HG03064 (cell line): ENCODE measurements around the gene GNG7.
"Not testable (repeated sequence)": the region's sequence is repeated elsewhere in the genome, so short reads cannot be mapped to it uniquely, and the experiment has no call there.

Experiments
- ATAC-seq: cut with Tn5 transposase; IDR thresholded peaks from one replicate; pipeline ENCODE4 v1.9.1; 2021; ENCODE audit warnings: low read depth; ENCODE audit not compliant: unreplicated experiment

The GNG7 gene

DNA sequence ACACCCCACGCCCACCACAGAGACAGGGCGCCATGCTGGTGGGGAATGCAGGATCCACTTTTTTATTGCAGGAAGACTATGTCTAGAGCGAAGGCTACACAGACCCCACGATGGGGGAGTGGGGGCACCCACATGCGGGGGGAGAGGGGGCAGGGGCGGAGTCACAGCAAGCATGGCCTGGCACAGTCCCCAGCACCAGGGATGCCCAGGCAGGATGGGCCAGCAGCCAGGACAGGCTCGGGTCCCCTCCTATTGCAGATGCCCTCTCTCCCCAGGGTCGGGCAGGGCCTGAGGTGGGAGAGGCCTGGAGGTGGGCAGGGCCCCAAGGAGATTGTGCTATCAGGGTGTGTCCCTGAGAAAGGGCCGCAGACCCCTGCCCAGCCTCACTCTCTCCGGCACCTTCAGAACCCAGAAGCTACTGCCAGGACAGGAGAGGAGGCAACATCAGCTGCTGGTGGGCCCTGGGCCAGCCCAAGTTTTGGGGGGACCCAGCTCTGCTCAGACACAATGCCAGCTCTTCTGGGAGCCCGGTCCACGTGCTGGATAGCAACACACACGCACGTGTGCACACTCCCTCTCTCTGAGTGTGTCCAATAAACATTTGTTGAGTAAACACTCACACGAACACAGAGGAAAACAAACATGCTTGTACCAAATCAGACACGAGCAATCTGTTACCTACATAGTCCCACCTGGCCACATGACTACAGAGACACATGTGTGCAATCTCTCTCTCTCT lies 12.2 kb upstream of the GNG7 start:
- ATAC-seq: no peak

DNA sequence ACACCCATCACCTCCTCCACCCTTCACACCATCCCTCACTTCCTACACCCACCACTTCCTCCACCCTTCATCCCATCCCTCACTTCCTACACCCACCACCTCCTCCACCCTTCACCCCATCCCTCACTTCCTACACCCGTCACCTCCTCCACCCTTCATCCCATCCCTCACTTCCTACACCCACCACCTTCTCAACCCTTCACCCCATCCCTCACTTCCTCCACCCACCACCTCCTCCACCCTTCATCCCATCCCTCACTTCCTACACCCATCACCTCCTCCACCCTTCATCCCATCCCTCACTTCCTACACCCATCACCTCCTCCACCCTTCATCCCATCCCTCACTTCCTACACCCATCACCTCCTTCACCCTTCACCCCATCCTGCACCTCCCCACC lies 11.6 kb upstream of the GNG7 start:
- ATAC-seq: not testable (repeated sequence)

DNA sequence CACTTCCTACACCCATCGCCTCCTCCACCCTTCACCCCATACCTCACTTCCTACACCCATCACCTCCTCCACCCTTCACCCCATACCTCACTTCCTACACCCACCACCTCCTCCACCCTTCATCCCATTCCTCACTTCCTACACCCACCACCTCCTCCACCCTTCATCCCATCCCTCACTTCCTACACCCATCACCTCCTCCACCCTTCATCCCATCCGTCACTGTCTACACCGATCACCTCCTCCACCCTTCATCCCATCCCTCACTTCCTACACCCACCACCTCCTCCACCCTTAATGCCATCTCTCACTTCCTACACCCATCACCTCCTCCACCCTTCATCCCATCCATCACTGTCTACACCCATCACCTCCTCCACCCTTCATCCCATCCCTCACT lies 10.7 kb upstream of the GNG7 start:
- not testable (repeated sequence) for ATAC-seq

DNA sequence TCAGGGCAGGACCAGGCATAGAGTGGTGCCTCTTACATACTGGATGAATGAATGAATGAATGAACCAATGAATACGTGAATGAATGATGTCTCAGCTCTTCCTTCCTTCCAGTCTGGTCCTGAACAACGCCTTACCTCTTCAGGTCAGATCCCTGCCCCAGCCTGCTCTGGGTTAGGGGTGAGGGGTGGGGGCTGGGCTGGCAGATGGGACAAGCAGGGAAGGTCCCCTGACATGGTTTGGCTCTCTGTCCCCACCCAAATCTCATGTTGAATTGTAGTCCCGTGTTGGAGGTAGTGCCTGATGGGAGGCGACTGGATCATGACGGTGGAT lies 9.3 kb upstream of the GNG7 start:
- no peak for ATAC-seq

DNA sequence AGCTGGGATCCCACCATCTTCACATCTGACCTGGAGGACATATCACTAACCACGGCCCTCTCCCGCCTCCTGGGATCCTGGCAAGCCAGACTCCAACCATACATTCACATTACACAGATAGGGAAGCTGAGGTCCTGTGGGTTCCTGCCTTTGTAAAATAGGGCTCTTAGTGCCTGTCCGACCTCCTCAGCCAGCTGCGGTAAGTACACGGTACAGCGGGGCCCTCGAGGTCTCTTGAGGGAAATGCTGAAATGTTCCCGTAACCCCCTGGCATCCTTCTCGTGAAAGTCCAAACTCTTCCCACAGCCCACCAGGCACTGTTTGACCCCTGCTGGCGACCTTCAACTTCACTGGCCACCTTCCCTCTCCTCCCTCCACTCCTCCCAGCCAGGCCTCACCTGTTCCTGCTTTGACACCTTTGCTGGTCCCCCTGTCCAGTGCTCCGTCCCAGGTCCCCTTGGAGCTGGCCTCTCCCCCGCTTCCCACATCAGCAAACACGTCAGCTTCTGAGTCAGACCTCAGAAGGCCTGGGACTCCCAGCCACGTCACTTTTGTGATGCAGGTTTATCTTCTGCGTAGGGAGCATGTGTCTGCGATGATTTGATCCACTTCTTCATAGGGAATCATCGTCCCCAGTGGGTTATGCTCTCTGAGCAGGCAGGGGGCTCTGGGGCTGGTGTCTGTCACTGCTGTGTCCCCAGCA lies 8.8 kb upstream of the GNG7 start:
- ATAC-seq: no peak

DNA sequence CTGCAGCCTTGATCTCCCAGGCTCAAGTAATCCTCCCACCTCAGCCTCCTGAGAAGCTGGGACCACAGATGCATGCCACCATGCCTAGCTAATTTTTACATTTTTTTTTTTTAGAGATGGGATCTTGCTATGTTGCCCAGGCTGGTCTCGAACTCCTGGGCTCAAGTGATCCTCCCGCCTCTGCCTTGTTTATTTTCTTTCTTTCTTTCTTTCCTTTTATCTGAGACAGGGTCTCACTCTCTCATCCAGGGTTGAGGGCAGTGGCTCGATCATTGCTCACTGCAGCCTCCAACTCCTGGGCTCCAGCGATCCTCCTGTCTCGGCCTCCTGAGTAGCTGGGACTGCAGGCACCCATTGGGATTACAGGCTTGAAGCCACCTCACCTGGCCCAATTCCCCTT lies 3.8 kb upstream of the GNG7 start:
- no peak for ATAC-seq

DNA sequence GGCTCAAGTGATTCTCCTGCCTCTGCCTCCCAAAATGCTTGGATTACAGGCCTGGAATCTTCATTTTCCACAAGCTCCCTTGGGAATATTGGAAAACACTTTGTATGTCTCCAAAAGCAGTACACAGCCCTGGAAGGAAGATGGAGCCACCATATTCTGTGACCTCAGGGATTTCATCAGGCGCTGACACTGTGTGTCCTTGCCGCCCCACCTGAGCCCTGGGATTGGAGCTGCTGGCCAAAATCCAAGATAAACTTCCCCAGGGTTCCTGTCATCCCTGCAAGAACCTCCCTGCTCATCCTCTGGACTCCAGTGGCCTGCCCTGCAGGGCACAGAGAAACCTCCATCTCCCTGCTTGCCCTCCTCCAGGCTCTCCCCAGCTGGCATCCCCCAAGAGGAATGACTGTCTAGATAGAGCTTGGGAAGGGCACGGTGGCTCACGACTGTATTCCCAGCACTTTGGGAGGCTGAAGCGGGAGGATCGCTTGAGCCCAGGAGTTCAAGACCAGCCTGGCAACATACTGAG lies 1.3 kb upstream of the GNG7 start:
- no peak for ATAC-seq

DNA sequence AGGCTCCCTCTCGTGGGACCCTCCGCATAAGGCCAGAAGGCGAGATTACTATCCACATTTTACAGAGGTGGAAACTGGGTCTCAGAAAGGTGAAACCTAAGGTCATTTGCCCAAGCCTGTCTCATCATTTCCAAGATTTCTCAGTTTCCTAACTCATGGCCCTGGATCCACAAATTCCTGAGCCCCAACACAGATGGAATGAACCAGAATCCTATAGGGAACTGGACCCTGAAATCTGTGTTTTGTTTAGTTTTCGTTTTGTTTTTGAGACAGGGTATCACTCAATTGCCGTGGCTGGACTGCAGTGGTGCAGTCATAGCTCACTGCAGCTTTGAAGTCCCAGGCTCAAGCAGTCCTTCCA lies 563 bp upstream of the GNG7 start:
- no peak for ATAC-seq

DNA sequence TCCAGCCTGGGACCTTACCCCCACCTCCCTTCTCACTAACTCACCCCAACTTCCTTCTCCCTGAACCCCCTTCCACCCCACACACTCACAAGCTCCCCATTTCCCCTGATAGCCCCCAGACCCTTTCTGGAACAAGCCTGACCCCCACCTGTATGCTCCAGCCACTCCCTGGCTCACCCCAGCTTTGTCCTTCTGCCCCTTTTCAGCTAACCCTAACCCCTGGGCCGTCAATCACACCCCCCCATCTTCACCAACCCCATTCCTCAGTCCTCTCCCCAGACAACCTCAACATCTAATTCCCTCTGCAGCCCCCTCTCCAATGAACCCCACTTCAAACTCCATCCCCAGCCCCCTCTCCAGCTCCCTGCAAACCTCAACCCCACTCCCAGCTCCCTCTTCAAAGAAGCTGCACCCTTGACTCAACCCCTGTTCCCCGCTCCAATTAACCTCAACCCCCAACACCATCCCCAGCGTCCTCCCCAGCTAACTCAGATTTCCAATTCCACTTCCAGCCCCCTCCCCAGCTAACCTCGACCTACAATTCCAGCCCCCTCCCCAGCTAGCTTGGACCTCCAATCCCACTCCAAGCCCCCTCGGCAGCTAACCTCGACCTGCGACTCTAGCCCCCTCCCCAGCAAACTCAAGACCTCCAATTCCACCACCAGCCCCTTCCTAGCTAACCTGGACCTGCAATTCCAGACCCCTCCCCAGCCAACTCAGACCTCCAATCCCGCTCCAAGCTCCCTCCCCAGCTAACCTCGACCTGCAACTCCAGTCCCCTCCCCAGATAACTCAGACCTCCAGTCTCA lies 929 bp downstream of the GNG7 start:
- ATAC-seq: no peak

DNA sequence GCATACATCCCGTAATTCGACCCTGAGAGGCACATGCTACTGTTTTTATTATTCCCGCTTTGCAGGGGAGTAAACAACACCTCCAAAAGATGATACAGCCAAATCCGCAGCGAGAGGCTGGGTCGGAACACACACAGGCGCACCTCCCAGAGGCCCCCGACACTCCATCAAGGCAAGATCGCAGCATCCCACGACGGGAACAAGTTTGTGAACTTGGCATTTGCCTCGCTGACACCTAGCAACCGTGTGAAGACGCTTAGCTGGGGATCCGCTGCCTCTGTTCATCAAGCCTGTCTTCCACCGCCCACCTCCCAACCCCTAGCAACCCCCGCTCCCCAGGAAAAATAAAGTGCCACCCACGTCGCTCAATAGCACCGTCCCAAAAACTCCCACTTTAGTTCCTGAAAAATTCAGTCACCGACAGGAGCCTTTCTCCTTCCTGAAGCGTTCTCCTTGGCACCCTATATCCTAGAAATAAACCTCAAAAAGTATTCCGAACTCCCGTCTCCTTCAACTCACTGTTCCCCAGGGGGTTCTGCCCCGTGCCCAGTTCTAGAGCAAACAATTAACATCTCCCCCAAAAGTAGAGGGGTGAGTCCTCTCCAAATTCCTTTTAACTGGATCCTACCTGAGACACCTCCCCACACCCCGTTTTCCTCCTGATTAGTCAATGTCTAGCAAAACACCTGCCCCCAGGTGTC lies 1.7 kb downstream of the GNG7 start:
- no peak for ATAC-seq

DNA sequence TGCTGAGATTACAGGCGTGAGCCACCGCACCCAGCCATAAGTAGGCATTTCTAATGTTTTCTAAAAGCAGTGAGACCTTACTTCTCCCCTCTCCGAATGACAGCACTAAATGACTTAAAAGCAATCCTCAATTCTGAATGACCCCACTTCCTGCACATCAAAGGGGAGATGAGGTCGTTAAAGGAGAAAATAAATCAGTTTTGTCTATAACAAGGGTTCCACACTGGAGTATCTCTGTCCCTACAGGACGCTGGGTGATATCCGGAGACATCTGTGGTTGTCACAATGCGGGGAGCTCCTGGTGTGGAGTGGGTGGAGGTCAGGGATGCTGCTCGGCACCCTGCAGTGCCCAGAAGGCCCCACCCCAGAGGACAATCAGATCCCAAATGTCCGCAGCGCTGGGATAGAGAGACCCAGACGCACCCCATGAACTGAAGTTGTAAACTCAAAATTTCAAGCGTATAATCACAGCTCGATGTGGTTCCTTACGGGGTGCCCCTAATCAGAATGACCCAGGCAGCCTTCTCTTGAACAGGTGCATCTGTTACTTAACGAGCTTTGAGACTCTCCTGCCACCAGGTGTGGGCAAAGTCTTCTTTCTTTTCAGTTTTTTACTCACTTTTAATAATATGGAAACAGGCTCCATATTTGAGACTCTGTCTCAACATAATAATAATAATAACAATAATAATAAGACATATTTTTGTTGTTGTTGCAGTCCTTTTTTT lies 2.9 kb downstream of the GNG7 start:
- ATAC-seq: no peak

DNA sequence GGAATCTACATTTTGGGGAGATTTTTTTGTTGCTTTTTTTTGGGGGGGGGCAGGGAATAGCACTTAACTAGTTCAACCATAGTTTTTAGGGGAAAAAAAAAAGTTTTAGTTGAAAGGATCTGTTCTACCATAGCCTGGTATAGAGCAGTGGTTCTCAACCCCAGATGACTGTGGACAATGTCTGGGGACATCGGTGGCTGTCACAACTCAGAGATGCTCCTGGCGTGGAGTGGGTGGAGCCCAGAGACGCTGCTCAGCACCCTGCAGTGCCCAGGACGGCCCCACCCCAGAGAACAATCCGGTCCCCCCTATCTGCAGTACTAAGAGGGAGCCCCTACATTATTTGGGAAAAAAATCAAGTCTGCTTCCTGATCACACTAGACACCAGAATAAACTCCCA lies 8.3 kb downstream of the GNG7 start:
- no peak for ATAC-seq

DNA sequence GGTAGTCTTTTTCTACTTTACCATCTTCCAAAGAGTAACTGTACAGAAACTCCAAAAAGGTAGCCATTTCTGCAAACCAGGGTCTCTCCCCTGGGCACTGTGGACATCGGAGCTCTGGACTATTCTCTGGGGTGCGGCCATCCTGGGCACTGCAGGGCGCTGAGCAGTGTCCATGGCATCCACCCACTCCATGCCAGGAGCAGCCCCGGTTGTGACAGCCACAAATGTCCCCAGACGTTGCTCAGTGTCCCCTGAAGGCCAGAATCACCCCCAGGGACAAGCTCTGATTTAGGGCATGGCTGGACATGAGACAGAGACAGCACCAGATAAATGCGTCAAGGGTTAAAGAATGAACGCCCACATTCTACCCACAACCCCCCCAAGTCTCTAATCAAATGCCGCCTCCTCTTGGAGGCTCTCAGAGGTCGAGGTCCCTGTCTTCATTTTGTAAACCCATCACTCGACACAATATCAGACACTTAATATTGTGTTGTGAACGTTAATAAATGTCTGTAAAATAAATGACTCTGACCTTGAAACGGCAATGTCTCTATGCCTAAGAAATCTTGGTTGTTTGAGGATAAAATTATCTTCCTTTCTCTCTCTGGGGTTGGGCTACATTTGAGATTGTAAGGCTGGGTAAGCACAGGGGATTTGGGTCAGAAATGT lies 8.9 kb downstream of the GNG7 start:
- ATAC-seq: no peak

DNA sequence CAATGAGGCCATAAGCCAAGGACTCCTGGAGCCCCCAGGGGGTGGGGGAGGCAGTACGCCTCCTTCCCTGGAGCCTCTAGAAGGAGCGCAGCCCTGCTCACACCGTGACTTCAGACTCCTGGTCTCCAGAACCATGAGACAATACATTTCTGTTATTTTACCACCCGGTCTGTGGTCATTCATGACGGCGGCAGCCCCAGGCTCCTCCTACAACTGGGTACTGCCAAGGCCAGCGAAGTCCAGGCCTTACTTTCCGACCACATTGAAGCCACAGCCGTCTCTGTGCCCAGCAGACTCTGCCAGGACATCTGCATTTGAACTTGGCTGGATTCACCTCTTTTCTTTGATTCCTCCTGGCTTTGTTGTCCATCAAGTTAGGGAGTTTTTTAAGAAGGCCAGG lies 10.5 kb downstream of the GNG7 start:
- no peak for ATAC-seq

DNA sequence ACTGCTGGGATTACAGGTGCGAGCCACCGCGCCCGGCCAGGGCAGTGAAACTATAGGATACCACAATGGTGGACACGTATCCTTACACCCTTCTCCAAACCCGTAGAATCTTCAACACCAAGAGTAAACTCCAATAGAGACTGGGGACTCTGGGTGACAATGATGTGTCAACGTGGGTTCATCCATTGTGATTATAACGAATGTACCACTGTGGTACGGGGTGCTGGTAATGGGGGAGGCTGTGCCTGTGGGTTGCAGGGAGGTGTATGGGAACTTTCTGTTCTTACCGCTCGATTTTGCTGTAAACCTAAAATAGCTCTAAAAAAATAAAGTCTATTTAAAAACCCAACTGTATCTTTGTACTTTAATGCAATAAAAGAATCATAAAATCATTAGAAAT lies 11.6 kb downstream of the GNG7 start:
- ATAC-seq: no peak

DNA sequence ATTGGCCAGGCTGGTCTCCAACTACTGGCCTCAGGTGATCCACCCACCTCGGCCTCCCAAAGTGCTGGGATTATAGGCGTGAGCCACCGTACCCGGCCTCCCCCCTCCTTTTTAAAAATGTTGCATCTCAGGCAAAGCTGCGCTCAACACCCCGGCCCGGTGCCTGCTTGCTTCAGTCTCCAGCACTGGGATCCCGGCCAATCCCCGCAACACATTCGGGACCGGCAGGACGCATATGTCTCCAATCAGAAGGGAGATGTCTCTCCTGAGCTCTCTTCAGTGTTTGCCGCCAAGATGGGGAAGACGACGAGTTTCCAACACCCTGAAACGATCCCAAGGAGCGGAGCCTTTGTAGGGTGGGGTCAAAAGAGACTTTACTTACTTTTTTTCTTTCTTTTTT lies 16.1 kb downstream of the GNG7 start:
- no peak for ATAC-seq

DNA sequence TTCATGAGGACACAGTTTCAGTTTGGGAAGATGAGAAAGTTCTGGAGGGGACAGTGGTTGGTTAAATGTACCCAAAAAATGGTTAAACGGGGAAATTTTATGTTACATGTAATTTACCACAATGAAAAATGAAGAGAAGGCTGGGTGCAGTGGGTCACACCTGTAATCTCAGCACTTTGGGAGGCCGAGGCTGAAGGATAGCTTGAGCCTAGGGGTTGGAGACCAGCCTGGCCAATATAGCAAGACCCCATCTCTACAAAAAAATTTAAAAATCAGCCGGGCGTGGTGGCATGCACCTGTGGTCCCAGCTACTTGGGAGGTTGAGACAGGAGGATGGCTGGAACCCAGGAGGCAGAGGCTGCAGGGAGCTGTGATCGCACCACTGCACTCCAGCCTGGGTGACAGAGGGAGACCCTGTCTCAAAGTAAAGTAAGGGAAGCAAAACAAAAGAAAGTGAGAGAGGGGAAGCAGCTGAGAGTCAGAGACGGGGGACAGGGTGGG lies 17.2 kb downstream of the GNG7 start:
- ATAC-seq: no peak

DNA sequence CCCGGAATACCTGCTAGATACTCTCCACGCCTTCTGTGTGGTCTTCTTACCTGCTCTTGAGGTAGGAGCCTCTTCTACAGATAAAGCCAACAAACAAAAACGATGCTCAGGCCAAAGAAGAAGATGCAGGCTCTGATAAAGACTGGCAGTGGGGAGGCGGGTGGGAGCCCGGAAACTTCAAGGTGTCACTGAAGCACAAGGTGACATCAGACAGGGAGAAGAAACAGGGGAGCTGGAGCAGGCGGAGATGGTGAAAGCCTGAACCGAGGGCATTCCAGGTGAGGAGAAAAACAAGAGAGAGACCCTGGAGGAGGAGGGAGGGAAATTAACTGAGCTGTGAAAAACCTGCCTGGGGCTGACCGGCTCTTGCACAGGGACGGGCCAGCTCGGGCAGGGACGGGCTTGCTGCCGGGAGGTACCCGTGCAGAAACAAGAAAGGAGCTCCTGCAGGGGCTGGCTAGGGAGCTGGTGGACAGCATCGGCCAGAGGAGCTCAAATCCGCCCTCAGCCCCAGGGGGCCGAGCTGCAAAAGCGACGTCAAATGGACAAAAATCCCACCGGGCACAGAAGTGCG lies 19.0 kb downstream of the GNG7 start:
- ATAC-seq: no peak

DNA sequence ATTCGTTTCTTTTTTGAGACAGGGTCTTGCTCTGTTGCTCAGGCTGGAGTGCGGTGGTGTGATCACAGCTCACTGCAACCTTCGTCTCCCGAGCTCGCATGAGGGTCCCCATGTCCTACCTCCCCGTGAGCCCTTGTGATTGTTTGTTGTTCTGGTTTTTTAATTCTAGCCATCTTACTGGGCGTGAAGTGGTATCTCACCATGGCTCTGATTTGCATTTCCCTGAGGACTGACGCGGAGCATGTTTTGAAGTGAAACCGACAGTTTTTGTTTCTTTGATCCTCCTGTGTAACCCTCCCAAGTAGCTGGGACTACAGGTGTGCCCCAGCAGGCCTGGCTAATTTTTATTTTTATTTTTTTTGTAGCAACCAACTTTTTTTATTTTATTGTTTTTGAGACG lies 21.7 kb downstream of the GNG7 start:
- no peak for ATAC-seq
